Body of pancreas (tissue), 4 donors: ENCODE results near the gene OIT3. TPM values are rescaled to one million over a fixed set of nuclear protein-coding genes. Genes with fewer than 3 reads are reported as not detected.

Experiments used
- ATAC-seq: fragments of 150-250 bp; one replicate; pipeline ENCODE4 v1.9.1; 2016
- DNase-seq, 4 donors: peaks; one replicate each; pipeline ENCODE4 v3.0.0-alpha.2; 2019
- H3K27ac ChIP-seq, 4 donors: fragments of 200-600 bp; sonication (generic); 1 replicate in 3 of 4; 2 replicates in 1 of 4; pipeline versions ENCODE4 v1.5.1 to v1.6.1; 2016 to 2019; ENCODE audit warnings: mild to moderate bottlenecking in 1 of 4, mixed read lengths in 1 of 4, moderate library complexity in 1 of 4
- H3K27me3 ChIP-seq, 2 donors: fragments of 200-600 bp; sonication (generic); one replicate each; pipeline ENCODE4 v1.6.0; 2016; ENCODE audit warnings: mild to moderate bottlenecking in 1 of 2
- H3K36me3 ChIP-seq, 2 donors: fragments of 200-600 bp; sonication (generic); replicated peaks in 1 of 2; 2 replicates each; pipeline ENCODE4 v1.5.1; 2016; ENCODE audit warnings: low read depth in 2 of 2; ENCODE audit not compliant: insufficient read depth in 1 of 2
- H3K4me1 ChIP-seq: fragments of 200-600 bp; sonication (generic); one replicate; pipeline ENCODE4 v1.6.0; 2016
- H3K4me3 ChIP-seq, 2 donors: fragments of 200-600 bp; sonication (generic); 1 replicate in 1 of 2; 2 replicates in 1 of 2; pipeline ENCODE4 v1.5.1; 2016 to 2019
- H3K9me3 ChIP-seq, 3 donors: fragments of 200-600 bp; sonication (generic); 1 replicate in 2 of 3; 2 replicates in 1 of 3; pipeline ENCODE4 v1.5.1; 2016
- CTCF ChIP-seq, 7 experiments: fragments of 450-650 bp in 4 of 7; fragments of 200-600 bp in 3 of 7; sonication (generic) in 3 of 7; IDR thresholded peaks; one replicate each; pipeline ENCODE4 v1.5.1; 2016 to 2019; ENCODE audit warnings: antibody characterized with exemption in 7 of 7
- POLR2A ChIP-seq, 3 donors: fragments of 450-650 bp; IDR thresholded peaks; one replicate each; pipeline ENCODE4 v1.6.1; 2016; ENCODE audit warnings: antibody characterized with exemption in 3 of 3, mild to moderate bottlenecking in 2 of 3
- WGBS, 2 donors: methylation state at CpG; one replicate each; pipeline ENCODE4 v1.1.5; 2017; 5-methylcytosine and 5-hydroxymethylcytosine counted together
- intact Hi-C: fragments of 100-400 bp; cut with DNase I; formaldehyde crosslinking; loops from one replicate; pipeline ENCODE4 v1.15.1; 2023
- total RNA-seq, 2 donors: library from RNA; depleted of rRNA; stranded (reverse); fragments of >200 nt; gene quantifications; one replicate each; pipeline ENCODE4 v1.1.0, GENCODE V29; 2016

The OIT3 gene
- total RNA-seq, 2 donors from 2014 or later, result not detected

DNA sequence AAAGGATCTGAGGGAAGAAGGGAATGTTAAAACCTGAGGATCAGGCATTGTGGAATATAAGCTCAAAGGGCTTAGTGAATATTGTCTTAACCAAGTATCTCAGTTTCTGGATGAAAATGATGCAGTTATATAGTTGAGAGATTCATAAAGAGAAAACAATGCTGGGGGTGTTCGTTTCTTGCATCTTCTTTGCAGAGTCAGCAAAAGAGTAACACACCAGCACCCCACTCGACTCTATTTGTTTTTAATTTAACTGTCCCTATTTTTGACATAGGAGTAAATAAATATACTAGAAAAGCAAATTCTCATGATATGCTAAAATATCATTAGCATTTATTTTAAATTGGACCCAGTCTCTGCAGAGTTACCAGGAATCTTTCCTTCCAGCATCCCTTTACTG is 7.6 kb upstream of the OIT3 start:
- DNase-seq (no peak), ATAC-seq (no peak)
- H3K36me3 ChIP-seq, result no peaks in the 10 kb centered on the region
- no peaks in the 10 kb centered on the region for H3K27me3 ChIP-seq
- no peak for TF ChIP-seq POLR2A (IDR thresholded peaks at IDR 0.05)
- TF ChIP-seq CTCF (IDR thresholded peaks at IDR 0.05), result no peak
- peaks cover 0 to 4% (median 0%) of the 10 kb centered on the region in 3 donors for H3K9me3 ChIP-seq
- WGBS, 2 donors, result 69 to 77% methylated on average over 2 of the region's 2 CpGs
- no peaks in the 10 kb centered on the region for H3K4me1 ChIP-seq
- no peak overlapping the region for H3K27ac ChIP-seq
- intact Hi-C loops, result no loop called here
- no peak overlapping the region for H3K4me3 ChIP-seq

GRCh38 chr10:72886621-72887020 is 6.9 kb upstream of the OIT3 start:
- no peak overlapping the region for H3K4me3 ChIP-seq
- TF ChIP-seq CTCF (IDR thresholded peaks at IDR 0.05), result no peak
- no peak for TF ChIP-seq POLR2A (IDR thresholded peaks at IDR 0.05)
- intact Hi-C loops, result no loop called here
- DNase-seq (no peak), ATAC-seq (no peak)
- 67 to 87% methylated on average over 1 of the region's 1 CpG for WGBS, 2 donors
- H3K27ac ChIP-seq, result no peak overlapping the region
- no peaks in the 10 kb centered on the region for H3K9me3 ChIP-seq
- no peaks in the 10 kb centered on the region for H3K27me3 ChIP-seq
- no peaks in the 10 kb centered on the region for H3K4me1 ChIP-seq
- no peaks in the 10 kb centered on the region for H3K36me3 ChIP-seq

GRCh38 chr10:72887043-72887442 is 6.5 kb upstream of the OIT3 start:
- no peaks in the 10 kb centered on the region for H3K36me3 ChIP-seq
- intact Hi-C loops, result no loop called here
- H3K4me1 ChIP-seq, result no peaks in the 10 kb centered on the region
- WGBS, 2 donors, result 56 to 83% methylated on average over 5 of the region's 5 CpGs
- no peak for TF ChIP-seq POLR2A (IDR thresholded peaks at IDR 0.05)
- TF ChIP-seq CTCF (IDR thresholded peaks at IDR 0.05), result no peak
- H3K27me3 ChIP-seq, result no peaks in the 10 kb centered on the region
- DNase-seq (no peak), ATAC-seq (no peak)
- H3K4me3 ChIP-seq, result no peak overlapping the region
- H3K9me3 ChIP-seq, result no peaks in the 10 kb centered on the region
- H3K27ac ChIP-seq, result no peak overlapping the region

- no peaks in the 10 kb centered on the region for H3K9me3 ChIP-seq
- H3K4me1 ChIP-seq, result no peaks in the 10 kb centered on the region
- H3K4me3 ChIP-seq, result no peak overlapping the region
- H3K36me3 ChIP-seq, result no peaks in the 10 kb centered on the region
- DNase-seq (no peak), ATAC-seq (no peak)
- H3K27me3 ChIP-seq, result no peaks in the 10 kb centered on the region
- TF ChIP-seq POLR2A (IDR thresholded peaks at IDR 0.05), result no peak
- TF ChIP-seq CTCF (IDR thresholded peaks at IDR 0.05), result no peak
- H3K27ac ChIP-seq, result no peak overlapping the region
- intact Hi-C loops, result no loop called here
- 97 to 98% methylated on average over 7 of the region's 7 CpGs for WGBS, 2 donors
Observed at GRCh38 chr10:72888151-72888638, 5.3 kb upstream of the OIT3 start.

DNA sequence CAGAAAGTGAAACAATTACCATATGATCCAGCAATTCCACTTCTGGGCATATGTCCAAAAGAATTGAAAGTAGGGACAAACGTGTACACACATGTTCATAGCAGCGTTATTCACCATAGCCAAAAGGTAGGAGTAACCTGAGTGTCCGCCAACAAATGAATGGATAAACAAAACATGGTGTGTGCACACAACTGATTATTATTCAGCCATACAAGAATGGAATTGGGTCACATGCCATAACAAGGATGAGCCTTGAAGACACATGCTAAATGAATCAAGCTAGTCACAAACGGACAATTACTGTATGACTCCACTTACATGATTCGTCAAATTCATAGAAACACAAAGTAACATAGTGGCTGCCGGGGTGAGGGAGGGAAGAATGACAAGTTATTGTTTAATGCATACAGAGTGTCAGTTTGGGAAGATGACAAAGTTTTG is 4.1 kb upstream of the OIT3 start:
- Histone ChIP-seq H3K4me1 (no peaks in the 10 kb centered on the region), H3K36me3 (no peaks in the 10 kb centered on the region), H3K27ac (no peak overlapping the region), H3K27me3 (no peaks in the 10 kb centered on the region), H3K4me3 (no peak overlapping the region), H3K9me3 (no peaks in the 10 kb centered on the region)
- intact Hi-C loops, result no loop called here
- ATAC-seq (no peak), DNase-seq (no peak)
- TF ChIP-seq POLR2A (IDR thresholded peaks at IDR 0.05), result no peak
- no peak for TF ChIP-seq CTCF (IDR thresholded peaks at IDR 0.05)
- WGBS, 2 donors, result 34 to 50% methylated on average over 6 of the region's 6 CpGs
